Activated T-helper 17 cell treated with anti-CD3 and anti-CD28 coated beads, Interleukin-2, amount 50 U/mL, for 72 hours (primary cell): ENCODE data around the gene PCDH12. TPM values are rescaled to one million over a fixed set of nuclear protein-coding genes. Genes with fewer than 3 reads are reported as not detected.
"Not testable (repeated sequence)": the region's sequence is repeated elsewhere in the genome, so short reads cannot be mapped to it uniquely, and the experiment has no call there.

Experiments
- ATAC-seq: fragments of 150-1000 bp; cut with Tn5 transposase; replicated peaks from 2 replicates; pipeline ENCODE4 v1.10.0; 2021; ENCODE audit warnings: mild to moderate bottlenecking, moderate library complexity
- H3K27ac Mint-ChIP-seq: one replicate; pipeline ENCODE4 v1.8.0; 2022; ENCODE audit warnings: mixed read lengths
- H3K27me3 Mint-ChIP-seq: one replicate; pipeline ENCODE4 v1.8.0; 2022; ENCODE audit warnings: mixed read lengths
- H3K36me3 Mint-ChIP-seq: one replicate; pipeline ENCODE4 v1.8.0; 2022; ENCODE audit warnings: low read depth, mild to moderate bottlenecking, mixed read lengths
- H3K4me1 Mint-ChIP-seq: one replicate; pipeline ENCODE4 v1.8.0; 2022; ENCODE audit warnings: mixed read lengths
- H3K4me3 Mint-ChIP-seq: one replicate; pipeline ENCODE4 v1.8.0; 2022; ENCODE audit warnings: mild to moderate bottlenecking, mixed read lengths
- H3K9me3 Mint-ChIP-seq: one replicate; pipeline ENCODE4 v1.8.0; 2022; ENCODE audit warnings: mixed read lengths
- total RNA-seq, 2 donors: library from RNA; stranded (reverse); gene quantifications; one replicate each; pipeline ENCODE4 v1.2.3, GENCODE V29; 2022

The PCDH12 gene
- total RNA-seq, 2 donors from 2014 or later, result 0.54 to 4.3 TPM

GRCh38 chr5:141935538-141935937 lies 22.5 kb downstream of the PCDH12 start:
- Mint-ChIP-seq H3K27ac (peak overlapping the region; percentile 0), H3K27me3 (no peaks in the 10 kb centered on the region), H3K36me3 (peaks cover 90% of the 10 kb centered on the region), H3K9me3 (no peaks in the 10 kb centered on the region), H3K4me3 (no peak overlapping the region), H3K4me1 (peaks cover 10% of the 10 kb centered on the region)
- no peak for ATAC-seq

DNA sequence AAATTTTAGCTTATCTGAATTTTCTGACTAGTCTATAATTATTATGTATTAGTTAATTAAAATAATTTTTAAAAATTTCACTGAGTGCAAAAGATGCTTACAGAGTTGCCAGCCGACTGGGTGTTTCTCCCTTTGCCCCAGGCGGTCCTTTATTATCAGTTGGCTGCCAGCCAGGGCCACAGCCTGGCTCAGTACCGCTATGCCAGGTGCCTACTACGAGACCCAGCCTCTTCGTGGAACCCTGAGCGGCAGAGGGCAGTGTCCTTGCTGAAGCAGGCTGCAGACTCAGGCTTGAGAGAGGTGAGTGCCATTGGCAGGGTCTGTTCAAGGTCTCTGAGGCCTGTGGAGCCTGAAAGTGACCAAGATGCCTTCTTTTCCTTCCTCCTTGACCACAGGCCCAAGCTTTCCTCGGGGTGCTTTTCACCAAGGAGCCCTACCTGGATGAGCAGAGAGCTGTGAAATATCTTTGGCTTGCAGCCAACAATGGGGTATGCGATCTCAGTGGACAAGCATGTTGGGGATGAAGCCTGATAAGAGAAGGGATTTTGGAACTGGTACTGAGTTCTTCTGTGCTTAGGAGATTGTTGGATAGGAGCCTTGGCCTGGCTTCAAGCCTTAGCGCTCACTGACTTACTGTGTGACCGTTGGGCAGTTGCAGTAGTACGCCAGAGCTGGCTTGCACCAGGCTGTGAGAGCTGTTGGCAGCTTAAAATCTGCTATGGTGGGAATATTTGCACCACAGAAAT lies 23.7 kb downstream of the PCDH12 start:
- no peak overlapping the region for H3K4me3 Mint-ChIP-seq
- peaks cover 8% of the 10 kb centered on the region for H3K4me1 Mint-ChIP-seq
- no peak for ATAC-seq
- no peaks in the 10 kb centered on the region for H3K27me3 Mint-ChIP-seq
- H3K27ac Mint-ChIP-seq, result no peak overlapping the region
- H3K36me3 Mint-ChIP-seq, result peaks cover 94% of the 10 kb centered on the region
- no peaks in the 10 kb centered on the region for H3K9me3 Mint-ChIP-seq

- Mint-ChIP-seq H3K4me3 (no peak overlapping the region), H3K36me3 (peaks cover 94% of the 10 kb centered on the region), H3K27me3 (no peaks in the 10 kb centered on the region), H3K27ac (no peak overlapping the region), H3K9me3 (no peaks in the 10 kb centered on the region), H3K4me1 (peaks cover 8% of the 10 kb centered on the region)
- no peak for ATAC-seq
Measured at GRCh38 chr5:141933151-141933550, 24.9 kb downstream of the PCDH12 start.

- Mint-ChIP-seq H3K9me3 (no peaks in the 10 kb centered on the region), H3K27ac (peak overlapping the region; percentile 80), H3K4me1 (peaks cover 8% of the 10 kb centered on the region), H3K36me3 (peaks cover 99% of the 10 kb centered on the region), H3K4me3 (no peak overlapping the region), H3K27me3 (no peaks in the 10 kb centered on the region)
- ATAC-seq, result no peak
Measured at GRCh38 chr5:141931694-141932093, 26.3 kb downstream of the PCDH12 start.

DNA sequence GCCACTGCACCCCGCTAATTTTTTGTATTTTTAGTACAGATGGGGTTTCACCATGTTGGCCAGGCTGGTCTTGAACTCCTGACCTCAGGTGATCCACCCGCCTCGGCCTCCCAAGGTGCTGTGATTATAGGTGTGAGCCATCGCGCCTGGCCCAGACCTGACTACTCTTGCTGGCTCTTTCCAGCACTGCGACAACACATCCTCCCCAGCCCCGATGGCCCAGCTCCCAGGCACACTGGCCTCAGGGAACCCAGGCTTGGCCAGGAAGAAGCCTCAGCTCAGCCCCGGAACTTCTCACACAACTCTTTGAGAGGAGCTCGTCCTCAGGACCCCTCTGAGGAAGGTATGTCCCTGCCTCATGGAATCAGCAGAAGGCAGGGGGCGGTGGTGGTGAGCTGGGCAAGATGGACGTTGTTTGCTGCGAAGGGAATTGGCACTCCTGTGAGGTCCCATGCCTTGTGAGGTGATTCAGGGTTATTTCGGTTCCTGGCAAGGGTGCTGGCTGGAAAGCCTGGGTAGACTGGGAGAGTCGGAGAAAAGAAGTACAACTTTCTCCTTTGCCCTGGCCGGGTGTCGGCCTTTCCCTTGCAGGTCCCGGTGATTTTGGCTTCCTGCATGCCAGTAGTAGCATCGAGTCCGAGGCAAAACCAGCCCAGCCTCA lies 28.5 kb downstream of the PCDH12 start:
- H3K4me1 Mint-ChIP-seq, result peaks cover 16% of the 10 kb centered on the region
- no peak for ATAC-seq
- H3K36me3 Mint-ChIP-seq, result peaks cover 97% of the 10 kb centered on the region
- H3K9me3 Mint-ChIP-seq, result no peaks in the 10 kb centered on the region
- no peak overlapping the region for H3K27ac Mint-ChIP-seq
- H3K27me3 Mint-ChIP-seq, result no peaks in the 10 kb centered on the region
- H3K4me3 Mint-ChIP-seq, result no peak overlapping the region

GRCh38 chr5:141928051-141928450 lies 30.0 kb downstream of the PCDH12 start:
- Mint-ChIP-seq H3K4me3 (no peak overlapping the region), H3K27ac (peak overlapping the region; percentile 42), H3K27me3 (no peaks in the 10 kb centered on the region), H3K4me1 (peaks cover 22% of the 10 kb centered on the region), H3K36me3 (peaks cover 92% of the 10 kb centered on the region), H3K9me3 (no peaks in the 10 kb centered on the region)
- ATAC-seq, result no peak

DNA sequence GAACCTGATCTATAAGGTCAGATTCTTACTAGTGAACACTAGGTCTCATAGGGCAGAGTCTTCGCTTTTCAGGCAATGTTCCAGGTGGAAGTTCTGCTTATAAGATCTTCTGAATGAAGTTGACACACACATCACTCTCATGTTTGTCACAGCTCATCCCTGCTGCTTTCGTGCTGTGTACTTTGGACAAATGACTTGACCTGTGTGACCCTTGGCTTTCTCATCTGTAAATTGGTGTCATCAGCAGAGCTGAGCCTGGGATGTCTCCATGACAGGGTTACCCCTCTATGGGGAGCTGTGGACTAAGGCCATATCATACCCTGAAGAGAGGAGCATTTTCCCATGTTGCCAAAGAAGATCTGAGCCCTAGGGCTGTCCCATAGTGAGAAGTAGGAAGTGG lies 31.6 kb downstream of the PCDH12 start:
- Mint-ChIP-seq H3K4me1 (peaks cover 21% of the 10 kb centered on the region), H3K4me3 (no peak overlapping the region), H3K27ac (no peak overlapping the region), H3K9me3 (no peaks in the 10 kb centered on the region), H3K36me3 (peaks cover 76% of the 10 kb centered on the region), H3K27me3 (no peaks in the 10 kb centered on the region)
- no peak for ATAC-seq

GRCh38 chr5:141923448-141924313 lies 34.3 kb downstream of the PCDH12 start, which contains the start of gene DELE1:
DELE1 (plus strand) TSS chr5:141923871; CDS start chr5:141923942, 71 bp downstream.
- ATAC-seq, result peak; percentile 96
- peak within 1 kb of the TSS; percentile 99 for H3K27ac Mint-ChIP-seq
- peaks cover 48% of the 10 kb centered on the region for H3K36me3 Mint-ChIP-seq
- no peaks in the 10 kb centered on the region for H3K9me3 Mint-ChIP-seq
- H3K4me3 Mint-ChIP-seq, result peak within 1 kb of the TSS; percentile 97
- H3K27me3 Mint-ChIP-seq, result no peaks in the 10 kb centered on the region
- peaks cover 14% of the 10 kb centered on the region for H3K4me1 Mint-ChIP-seq

- Mint-ChIP-seq H3K27ac (peak overlapping the region; percentile 99), H3K4me3 (peak overlapping the region; percentile 97), H3K4me1 (peaks cover 14% of the 10 kb centered on the region), H3K36me3 (peaks cover 41% of the 10 kb centered on the region)
- ATAC-seq, H3K27me3 Mint-ChIP-seq, H3K9me3 Mint-ChIP-seq: not testable (repeated sequence)
Measured at GRCh38 chr5:141922827-141923447, 35.1 kb downstream of the PCDH12 start.

DNA sequence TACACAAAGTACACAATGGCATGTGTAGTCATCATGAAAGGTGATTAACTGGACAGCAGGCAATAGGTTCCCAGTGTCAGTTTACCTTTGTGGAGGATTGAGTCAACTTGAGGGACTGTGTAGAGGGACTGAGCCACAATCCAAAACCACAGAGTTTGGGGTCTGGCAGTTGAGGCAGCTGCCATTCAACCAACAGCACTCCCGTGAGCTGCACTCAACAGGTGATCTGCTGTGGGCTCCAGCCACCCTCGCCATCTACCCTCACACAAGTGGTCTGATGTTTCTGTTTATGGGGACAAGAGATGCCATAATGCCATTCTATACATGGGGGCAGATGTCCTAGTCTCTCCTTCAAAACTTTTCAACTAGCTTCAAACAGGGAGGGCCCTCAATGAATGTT lies 37.2 kb downstream of the PCDH12 start:
- ATAC-seq, result no peak
- Mint-ChIP-seq H3K9me3 (no peaks in the 10 kb centered on the region), H3K27ac (peak overlapping the region; percentile 10)

GRCh38 chr5:141919218-141920119 lies 38.5 kb downstream of the PCDH12 start:
- ATAC-seq, result no peak
- Mint-ChIP-seq H3K9me3 (no peaks in the 10 kb centered on the region), H3K4me3 (no peak overlapping the region), H3K27me3 (peaks cover 8% of the 10 kb centered on the region), H3K4me1 (peaks cover 6% of the 10 kb centered on the region), H3K27ac (no peak overlapping the region), H3K36me3 (peaks cover 10% of the 10 kb centered on the region)

More for the DNA sequence above, 37.2 kb downstream of the PCDH12 start:
- Mint-ChIP-seq H3K36me3 (peaks cover 19% of the 10 kb centered on the region), H3K4me1 (peaks cover 10% of the 10 kb centered on the region), H3K27me3 (peaks cover under 1% of the 10 kb centered on the region), H3K4me3 (no peak overlapping the region)

DNA sequence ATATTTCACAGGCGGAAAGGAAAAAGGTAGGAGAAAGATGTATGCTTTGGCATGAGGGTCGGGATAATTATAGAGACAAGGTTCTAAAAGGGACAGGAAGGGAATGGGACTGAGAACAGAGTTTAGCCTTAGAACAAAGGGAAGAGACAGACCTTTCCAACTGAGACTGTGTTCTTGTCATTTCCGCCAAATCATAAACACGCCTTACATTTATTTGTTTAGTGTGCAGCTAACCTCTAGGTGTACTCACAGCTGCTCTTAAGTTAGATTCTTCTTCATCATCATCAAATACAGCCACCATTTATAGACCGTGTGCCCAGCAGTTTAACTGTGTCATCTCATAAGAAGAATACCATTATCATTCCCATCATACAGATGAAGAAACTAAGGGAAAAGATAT lies 40.2 kb downstream of the PCDH12 start:
- Mint-ChIP-seq H3K4me3 (no peak overlapping the region), H3K9me3 (no peaks in the 10 kb centered on the region), H3K27ac (no peak overlapping the region), H3K27me3 (peaks cover 17% of the 10 kb centered on the region), H3K36me3 (no peaks in the 10 kb centered on the region), H3K4me1 (no peaks in the 10 kb centered on the region)
- no peak for ATAC-seq

DNA sequence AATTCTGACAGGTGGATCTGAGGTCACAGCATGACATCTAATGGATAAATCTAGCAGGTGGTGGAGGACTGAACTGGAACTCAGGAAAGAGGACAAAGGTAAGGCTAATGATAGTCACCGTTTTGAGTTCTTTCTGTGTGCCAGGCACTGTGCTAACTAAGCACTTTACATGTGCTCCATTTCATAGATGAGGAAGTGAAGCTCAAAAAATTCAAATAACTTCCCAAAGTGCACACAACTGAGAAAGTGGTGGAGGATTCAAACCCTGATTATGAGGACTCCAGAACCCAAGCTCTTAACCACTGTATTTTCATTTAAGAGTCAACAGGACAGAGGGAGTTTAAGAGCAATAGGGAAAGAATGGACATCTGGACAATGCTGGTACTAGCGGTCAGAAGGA lies 41.5 kb downstream of the PCDH12 start:
- H3K27me3 Mint-ChIP-seq, result peaks cover 21% of the 10 kb centered on the region
- no peaks in the 10 kb centered on the region for H3K4me1 Mint-ChIP-seq
- H3K36me3 Mint-ChIP-seq, result no peaks in the 10 kb centered on the region
- no peaks in the 10 kb centered on the region for H3K9me3 Mint-ChIP-seq
- H3K4me3 Mint-ChIP-seq, result no peak overlapping the region
- H3K27ac Mint-ChIP-seq, result no peak overlapping the region
- no peak for ATAC-seq
